Measurements from ENCODE around the gene CHEK2. TPM values are rescaled to one million over a fixed set of nuclear protein-coding genes. Genes with fewer than 3 reads are reported as not detected.
A peak's percentile ranks its signal among the peaks of the same experiment; 100 is the strongest.
"Not testable (repeated sequence)": the region's sequence is repeated elsewhere in the genome, so short reads cannot be mapped to it uniquely, and the experiment has no call there.

CHEK2 gene
- total RNA-seq, 1 experiment from 2014 or later, result 22.9 TPM

DNA sequence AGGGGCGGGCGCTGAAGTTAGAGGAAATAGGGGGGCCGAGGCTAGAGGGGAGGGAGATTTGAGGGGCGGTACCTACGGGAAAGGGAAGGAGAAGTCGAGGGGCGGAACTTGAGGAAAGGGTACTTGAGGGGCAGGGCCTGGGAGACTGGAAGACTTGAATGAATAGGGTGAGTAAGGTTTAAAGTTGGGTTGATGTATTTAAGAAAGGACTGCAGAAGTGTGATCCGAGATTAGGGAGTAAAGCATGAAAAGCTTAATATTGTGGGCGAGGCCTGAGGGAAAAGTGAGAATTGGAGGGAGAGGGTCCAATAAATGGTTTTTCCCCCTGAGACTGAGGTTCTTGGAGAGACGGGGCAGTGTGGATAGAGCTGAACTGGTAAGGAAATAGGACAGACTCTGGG, 942 bp upstream of the CHEK2 start:
- DNase-seq (ENCODE audit: low spot score), result no peak

DNA sequence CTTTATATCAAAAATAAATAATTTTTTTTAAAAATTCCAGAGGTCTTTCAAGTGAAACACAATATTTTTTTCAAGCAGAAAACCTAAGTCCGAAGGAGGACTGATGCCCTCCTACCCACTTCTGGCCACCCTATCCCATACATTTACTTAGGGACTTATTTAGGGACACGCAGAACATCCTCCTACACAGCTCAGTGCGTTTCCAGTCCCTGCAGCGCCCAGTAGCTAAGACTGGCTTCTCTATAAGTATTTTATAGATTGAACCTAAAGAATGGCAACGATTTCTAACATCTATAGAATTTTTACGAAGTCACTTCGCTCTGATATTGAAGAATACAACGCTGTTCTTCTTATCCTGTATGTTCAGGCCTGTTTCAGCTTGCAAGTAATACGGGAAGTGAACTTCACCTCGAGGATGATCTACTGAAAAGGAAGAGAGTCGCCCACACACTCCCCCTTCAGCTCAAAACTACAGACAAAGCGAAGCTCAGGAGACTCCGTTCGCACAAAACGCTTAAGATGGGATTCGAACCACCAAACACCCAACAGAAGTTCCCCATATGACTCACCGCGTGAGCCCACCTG, 328 bp downstream of the CHEK2 start:
- DNase-seq (ENCODE audit: low spot score), result no peak

DNA sequence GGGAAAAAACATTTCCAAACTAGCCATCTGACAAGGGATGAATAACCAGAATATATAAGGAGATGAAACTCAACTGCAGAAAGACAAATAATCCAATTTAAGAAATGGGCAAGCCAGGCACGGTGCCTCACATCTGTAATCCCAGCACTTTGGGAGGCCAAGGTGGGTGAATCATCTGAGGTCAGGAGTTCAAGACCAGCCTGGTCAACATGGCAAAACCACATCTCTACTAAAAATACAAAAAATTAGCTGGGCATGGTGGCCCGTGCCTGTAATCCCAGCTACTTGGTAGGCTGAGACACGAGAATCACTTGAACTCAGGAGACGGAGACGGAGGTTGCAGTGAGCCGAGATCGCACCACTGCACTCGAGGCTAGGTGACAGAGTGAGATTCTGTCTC, 2.7 kb downstream of the CHEK2 start:
- not testable (repeated sequence) for DNase-seq (ENCODE audit: low spot score)

DNA sequence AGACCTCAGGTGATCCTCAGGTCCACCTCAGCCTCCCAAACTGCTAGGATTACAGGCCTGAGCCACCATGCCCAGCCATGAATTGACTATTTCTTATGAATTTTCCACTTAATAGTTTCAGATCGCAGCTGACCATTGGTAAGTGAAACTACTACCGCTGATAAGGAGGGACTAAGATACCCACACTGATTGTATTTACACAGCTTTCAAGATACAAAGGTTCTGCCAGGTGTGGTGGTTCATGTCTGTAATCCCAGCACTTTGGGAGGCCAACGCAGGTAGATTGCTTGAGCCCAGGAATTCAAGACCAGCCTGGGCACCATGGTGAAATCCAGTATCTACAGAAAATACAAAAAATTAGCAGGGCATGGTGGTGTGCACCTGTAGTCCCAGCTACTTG, 3.9 kb downstream of the CHEK2 start:
- no peak for DNase-seq (ENCODE audit: low spot score)

DNA sequence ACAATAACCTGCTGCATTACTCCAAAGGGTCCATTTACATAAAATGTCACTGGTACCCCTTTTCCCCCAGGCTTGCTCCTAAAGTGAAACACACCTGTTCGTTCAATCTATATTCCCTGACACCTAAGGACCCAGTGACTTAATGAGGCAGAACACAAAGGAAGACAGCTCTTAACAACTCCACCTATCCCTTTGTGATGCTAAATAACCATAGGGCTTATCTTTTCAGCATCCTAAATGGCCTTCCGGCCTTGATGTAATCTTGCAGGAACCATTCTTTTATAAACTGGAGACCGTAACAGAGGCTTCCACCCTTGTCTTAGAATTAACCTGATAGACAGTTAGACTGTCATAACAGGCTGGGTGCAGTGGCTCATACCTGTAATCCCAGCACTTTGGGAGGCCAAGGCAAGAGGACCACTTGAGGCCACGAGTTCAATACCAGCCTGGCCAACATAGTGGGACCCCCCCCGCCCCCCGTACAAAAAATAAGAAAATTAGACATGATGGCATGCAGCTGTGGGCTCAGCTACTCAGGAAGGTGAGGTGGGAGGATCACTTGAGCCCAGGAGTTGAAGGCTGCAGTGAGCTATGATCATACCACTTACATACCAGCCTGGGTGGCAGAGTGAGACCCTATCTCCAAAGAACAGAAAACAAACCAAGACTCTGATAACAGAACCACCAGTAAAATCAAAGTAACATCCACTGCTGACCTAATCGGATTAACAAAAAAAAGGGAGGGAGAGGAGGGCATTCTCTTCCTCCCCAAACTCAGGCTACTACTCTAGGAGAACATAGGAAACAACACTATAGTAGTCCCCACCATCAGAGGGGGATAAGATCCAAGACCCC, 5.1 kb downstream of the CHEK2 start:
- DNase-seq (ENCODE audit: low spot score), result no peak

DNA sequence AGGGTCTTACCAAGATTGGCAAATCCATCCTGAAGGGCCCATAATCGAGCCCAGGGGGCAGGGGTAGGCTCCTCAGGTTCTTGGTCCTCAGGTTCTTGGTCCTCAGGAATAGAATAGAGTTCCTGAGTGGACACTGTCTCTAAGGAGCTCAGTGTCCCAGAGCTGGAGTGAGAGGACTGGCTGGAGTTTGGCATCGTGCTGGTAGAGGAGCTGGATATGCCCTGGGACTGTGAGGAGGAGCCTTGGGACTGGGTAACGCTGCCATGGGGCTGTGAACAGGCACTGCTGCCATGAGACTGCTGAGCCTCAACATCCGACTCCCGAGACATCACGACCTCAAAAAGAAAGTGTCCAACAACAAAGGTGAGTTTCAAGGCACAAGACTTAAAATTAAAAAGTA, 7.2 kb downstream of the CHEK2 start:
- no peak for DNase-seq (ENCODE audit: low spot score)

DNA sequence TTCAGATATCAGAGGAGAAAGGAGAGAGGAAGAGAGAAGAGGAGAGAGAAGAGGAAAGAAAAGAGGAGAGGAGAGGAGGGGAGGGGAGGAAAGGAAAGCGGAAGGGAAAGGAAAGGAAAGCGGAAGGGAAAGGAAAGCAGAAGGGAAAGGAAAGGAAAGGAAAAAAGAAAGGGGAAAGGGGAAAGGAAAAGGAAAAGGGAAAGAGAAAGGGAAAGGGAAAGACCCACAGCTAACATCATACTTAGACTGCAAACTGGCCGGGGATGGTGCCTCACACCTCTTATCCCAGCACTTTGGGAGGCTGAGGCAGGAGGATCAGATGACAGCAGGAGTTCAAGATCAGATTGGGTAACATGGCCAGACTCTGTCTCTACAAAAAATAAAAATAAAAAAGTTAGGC, 11.4 kb downstream of the CHEK2 start:
- no peak for DNase-seq (ENCODE audit: low spot score)

DNA sequence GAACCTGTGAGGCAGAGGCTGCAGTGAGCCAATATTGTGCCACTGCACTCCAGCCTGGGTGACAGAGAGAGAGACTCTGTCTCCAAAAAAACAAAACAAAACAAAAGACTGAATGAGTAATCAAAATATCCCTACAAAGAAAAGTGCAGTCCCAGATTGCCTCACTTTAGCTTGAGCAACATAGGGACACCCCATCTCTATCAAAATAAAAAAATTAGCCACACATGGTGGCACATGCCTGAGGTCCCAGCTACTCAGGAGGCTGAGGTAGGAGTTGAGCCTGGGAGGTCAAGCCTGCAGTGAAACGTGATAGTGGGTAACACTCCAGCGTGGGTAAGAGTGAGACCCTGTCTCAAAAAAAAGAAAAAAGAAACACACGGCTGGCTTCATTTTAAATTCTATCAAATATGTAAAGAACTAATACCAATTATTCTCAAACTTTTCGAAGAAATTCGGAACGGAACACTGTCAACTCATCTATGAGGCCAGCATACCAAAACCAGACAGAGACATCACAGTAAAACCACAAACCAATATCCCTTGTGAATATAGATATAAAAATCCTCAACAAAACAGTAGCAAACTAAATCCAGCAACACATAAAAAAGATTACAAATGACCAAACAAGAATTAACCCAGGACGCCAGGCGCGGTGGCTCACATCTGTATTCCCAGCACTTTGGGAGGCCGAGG, 12.9 kb downstream of the CHEK2 start:
- no peak for DNase-seq (ENCODE audit: low spot score)

DNA sequence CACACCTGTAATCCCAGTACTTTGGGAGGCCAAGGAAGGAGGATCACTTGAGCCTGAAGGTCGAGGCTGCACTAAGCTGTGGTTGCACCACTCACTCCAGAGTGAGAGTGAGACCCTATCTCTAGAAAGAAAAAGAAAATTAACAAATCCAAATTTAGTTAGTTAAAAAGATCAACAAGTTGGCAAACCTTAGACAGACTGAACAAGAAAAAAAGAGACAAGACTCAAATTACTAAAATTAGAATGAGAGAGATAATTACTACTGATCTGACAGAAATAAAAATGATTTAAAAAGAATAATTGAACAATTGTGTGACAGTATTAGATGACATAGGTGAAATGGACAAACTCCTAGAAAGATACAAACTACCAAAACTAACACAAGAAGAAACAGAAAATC, 13.6 kb downstream of the CHEK2 start:
- DNase-seq (ENCODE audit: low spot score), result no peak

DNA sequence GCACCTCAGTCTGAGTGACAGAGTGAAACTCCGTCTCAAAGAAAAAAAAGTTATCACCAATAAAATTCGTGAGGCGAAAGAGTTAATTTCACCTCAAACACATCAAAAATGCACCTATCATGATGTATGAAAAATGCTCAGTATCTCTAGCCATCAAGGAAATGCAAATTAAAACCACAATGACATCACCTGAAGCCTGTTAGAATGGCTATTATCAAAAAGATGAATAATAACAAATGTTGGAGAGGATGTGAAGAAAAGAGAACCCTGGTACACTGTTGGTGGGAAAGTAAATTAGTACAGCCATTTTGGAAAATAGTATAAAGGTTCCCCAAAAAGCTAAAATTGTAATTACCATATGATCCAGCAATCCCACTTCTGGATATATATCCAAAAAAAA, 23.6 kb downstream of the CHEK2 start:
- DNase-seq (ENCODE audit: low spot score), result no peak

DNA sequence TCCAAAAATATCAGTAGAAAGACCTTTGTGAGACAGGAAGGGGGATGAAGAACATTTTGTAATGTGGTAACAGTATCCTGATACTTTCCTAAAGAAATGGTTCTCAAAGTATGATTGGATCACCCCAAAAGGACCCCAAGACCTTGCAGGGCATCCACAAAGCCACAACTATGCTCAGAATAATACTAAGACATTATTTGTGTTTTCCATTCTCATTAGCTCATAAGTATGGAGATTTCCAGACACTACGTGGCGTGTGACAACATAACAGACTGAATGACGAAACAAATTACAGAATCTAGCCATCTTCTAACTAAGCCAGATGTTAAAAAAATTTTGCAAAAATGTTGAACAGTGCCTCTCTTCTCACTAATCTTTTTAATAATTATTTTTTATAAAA, 24.9 kb downstream of the CHEK2 start:
- DNase-seq (ENCODE audit: low spot score), result no peak

DNA sequence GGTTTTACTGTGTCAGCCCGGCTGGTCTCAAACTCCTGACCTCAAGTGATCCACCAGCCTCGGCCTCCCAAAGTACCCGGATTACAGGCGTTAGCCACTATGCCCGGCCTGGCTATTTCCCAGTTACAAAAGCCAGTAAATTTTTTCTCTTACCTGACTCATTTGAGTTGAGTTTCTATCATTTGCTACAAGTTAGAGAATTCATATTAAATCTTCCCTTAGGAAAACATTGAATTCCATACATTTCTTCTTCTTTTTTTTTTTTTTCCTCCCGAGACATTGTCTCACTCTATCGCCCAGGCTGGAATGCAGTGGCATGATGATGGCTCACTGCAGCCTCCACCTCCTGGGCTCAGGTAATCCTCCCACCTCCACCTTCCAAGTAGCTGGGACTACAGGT, 26.0 kb downstream of the CHEK2 start:
- no peak for DNase-seq (ENCODE audit: low spot score)

DNA sequence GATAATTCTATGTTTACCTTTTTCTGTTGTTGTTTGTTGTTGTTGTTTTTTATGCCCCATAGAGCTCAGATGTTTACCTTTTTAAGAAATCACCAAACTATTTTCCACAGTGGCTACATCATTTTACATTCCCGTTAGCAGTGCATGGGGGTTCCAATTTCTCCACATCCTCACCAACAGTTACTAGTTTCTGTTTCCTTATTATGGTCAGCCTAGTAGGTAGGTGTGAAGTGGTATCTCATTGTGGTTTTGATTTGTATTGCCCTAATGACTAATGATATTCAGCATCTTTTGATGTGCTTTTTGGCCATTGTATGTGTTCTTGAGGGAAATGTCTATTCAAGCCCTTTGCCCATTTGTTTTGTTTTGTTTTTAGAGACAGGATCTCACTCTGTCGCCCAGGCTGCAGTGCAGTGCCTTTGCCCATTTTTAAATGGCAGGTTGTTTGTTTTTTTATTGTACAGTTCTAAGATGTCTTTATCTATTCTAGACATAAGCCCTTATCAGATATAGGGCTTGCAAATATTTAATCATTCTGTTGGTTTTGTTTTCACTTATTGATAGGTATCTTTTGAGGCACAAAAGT, 27.5 kb downstream of the CHEK2 start:
- DNase-seq (ENCODE audit: low spot score), result no peak

DNA sequence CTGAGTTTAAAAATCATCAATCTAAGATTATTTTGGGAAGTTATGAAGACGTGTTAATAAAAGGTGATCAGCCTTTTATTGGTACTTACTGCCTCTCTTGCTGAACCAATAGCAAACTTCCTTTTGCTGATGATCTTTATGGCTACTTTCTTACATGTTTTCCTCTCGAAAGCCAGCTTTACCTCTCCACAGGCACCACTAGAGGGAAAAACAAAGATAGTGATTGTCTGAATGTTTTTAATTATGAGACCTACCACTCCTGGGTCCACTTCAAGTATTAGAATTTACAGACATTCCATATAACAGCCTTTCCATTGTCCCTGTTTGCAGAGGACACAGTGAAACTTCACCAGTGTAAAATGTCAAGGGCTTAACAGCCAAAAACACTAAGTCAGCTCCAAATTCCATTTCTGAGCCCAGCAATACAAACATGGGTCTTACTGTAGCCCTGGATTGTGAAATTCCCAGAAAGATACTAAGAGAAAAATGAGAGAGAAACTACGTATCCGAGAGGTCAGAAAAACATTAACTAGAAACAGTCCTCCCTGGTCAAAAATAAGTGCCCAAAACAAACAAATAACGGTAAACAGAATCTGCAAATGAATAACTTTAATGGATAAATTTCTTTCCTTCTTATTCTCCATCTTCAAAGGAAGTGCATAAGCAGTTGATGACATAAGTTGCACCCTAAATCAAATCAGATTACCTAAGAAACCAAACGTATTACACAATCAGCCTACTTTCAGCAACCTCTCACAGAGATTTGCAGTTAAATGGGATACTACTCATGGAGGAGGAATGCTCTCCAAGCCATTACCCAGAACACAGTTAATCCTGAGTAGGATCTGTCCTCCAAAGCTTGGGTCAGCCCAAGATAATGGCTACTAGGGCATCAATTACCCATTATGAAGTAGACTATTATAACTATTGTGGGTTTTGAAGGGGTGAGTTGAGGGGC, 29.5 kb downstream of the CHEK2 start:
- DNase-seq (ENCODE audit: low spot score), result peak; percentile 82

DNA sequence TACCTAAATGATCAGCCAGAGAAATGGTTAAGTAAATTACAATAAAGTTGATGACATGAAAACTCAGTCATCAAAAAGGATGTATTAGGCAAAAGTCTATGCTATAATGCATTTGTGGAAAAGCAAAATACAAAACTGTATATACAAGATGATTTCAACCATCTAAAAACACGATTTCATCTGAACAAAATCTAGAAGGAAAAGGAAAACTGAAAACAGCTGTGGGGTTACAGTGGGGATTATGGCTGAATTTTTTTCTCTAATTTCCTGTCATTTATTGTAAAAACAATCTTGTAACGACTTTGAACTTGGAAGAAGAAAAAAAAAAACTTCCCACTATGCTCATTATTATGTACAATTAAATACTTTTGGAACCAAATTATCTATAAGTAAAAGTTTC, 30.3 kb downstream of the CHEK2 start:
- DNase-seq (ENCODE audit: low spot score), result no peak

DNA sequence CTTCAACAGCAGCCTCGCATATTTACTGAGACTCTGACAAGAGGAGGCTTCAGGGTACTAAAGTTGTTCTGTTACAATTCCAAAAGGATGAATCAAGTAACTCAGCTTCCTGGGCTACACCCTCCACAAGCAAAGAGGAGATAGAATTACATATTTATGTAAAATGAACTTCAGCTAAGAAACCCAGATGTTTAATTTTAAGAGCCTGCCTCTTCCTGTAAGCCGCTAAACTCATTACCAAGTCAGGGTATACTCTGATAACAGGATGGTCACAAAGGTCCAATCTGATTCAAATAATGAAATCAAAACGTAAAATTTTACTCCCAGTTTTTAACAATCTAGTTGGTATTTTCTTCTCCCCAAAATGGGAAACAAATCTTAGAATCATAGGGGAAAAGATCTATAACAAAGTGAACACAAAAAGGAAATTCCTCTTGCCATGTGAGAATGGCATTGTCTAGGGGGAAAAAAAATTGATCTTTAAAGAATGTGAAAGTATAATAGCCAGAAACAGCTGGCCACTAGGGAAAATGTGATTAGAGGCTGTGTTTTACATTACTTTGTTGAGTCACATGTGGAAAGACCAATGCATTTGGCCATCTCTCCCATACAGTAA, 30.9 kb downstream of the CHEK2 start:
- peak; percentile 18 for DNase-seq (ENCODE audit: low spot score)

DNA sequence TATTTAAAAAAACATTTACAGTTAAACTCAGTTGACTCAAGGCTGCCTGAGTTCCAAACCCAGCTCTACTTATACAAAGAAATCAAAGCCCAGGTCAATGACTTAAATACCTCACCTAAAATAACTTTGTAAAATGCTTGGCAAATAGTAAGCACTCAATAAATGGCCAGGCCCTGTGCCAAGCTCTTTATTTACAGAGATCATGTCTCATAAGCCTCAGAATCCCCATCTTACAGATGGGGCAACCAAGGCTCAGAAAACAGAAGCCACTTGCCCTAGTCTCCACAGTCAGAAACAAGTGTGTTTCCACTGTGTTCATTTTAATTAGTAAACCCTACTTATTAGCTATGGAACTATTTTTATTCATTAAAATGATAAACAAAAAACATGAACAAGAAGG, 31.5 kb downstream of the CHEK2 start:
- DNase-seq (ENCODE audit: low spot score), result no peak

DNA sequence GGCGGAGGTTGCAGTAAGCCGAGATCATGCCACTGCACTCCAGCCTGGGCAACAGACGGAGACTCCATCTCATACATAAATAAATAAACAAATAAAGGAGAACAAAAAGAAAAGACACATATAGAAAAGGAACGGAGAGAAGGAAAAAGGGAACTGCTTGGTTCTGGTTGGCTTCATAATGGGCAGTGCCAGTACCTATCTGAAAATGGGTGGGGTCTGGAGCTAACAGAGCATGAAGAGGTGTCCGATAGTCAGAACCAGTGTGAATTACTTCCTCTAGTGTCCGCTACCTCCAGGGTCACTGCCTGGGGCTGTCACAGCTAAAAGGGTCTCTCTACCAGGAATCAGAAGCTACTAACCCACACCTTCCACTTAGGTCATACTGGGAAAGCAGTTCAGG, 34.8 kb downstream of the CHEK2 start:
- no peak for DNase-seq (ENCODE audit: low spot score)

DNA sequence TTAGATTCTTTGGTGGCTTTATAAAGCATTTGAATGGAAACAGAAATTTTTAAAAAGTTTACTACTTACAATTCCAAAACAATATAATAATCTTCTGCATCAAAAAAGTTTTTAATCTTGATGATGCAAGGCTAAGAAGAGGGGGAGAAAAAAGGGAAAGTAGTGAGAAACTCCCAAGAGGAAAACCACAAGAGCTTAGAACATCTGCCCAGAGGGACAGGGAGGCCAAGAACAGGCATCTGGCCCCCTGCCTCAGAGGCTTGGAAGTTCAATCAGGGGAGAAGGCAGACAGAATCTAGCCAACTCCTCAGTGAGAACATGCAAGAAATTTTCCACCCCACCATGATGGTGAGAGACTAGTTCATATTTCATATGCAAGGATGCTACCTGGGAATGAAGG, 38.2 kb downstream of the CHEK2 start:
- no peak for DNase-seq (ENCODE audit: low spot score)

DNA sequence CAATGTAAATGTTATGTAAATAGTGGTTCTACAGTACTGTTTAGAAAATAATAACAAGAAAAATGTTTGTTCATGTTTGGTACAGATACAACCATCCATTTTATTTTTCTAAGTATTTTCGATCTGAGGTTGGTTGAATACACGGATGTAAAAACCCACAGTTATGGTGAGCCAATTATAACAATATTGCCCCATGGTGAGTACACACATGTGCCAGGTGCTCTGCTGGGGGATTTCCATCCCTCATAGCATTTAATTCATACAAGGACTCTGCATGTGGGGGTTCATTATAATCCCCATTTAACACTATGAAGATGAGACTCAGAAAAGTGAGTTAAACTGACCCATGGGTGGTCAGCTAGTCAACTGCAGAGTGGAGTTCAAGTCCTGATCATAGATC, 38.7 kb downstream of the CHEK2 start:
- no peak for DNase-seq (ENCODE audit: low spot score)
